WTC11 (cell line): Measurements from ENCODE around the gene INTS12. TPM values are rescaled to one million over a fixed set of nuclear protein-coding genes. Genes with fewer than 3 reads are reported as not detected.

Experiments used
- ATAC-seq: fragments of 200-7000 bp; cut with Tn5 transposase; 2 replicates; pipeline ENCODE4 v1.10.0; 2021; ENCODE audit warnings: mild to moderate bottlenecking, moderate library complexity
- CTCF ChIA-PET: fragments of 300-600 bp; sonication (Branson Sonifier 250); formaldehyde crosslinking; loops from one replicate; lab custom pipeline; 2021; ENCODE audit warnings: antibody characterized with exemption; lab: Charles Lee
- POLR2A ChIA-PET: fragments of 350-600 bp; sonication (Branson Sonifier 250); formaldehyde crosslinking; loops from one replicate; lab custom pipeline; 2021; ENCODE audit warnings: antibody characterized with exemption; lab: Charles Lee
- DNase-seq: peaks from one replicate; pipeline ENCODE4 v3.0.0; 2021; ENCODE audit warnings: low spot score
- H3K27ac Mint-ChIP-seq: 2 replicates; pipeline ENCODE4 v1.8.0; 2021; ENCODE audit warnings: mixed read lengths
- H3K27me3 Mint-ChIP-seq: 2 replicates; pipeline ENCODE4 v1.8.0; 2021; ENCODE audit warnings: low read depth, mild to moderate bottlenecking, moderate library complexity, mixed read lengths
- H3K36me3 Mint-ChIP-seq: 2 replicates; pipeline ENCODE4 v1.8.0; 2021; ENCODE audit warnings: mixed read lengths
- H3K4me1 Mint-ChIP-seq: 2 replicates; pipeline ENCODE4 v1.8.0; 2022; ENCODE audit warnings: mixed read lengths
- H3K4me3 Mint-ChIP-seq: 2 replicates; pipeline ENCODE4 v1.8.0; 2021; ENCODE audit warnings: mild to moderate bottlenecking, moderate library complexity, mixed read lengths
- H3K9me3 Mint-ChIP-seq: 2 replicates; pipeline ENCODE4 v1.8.0; 2021; ENCODE audit warnings: mixed read lengths
- ATF1 ChIP-seq: sonication (generic); formaldehyde crosslinking; IDR thresholded peaks from 2 replicates; pipeline ENCODE4 v1.8.1; 2023; ENCODE audit warnings: mild to moderate bottlenecking, moderate library complexity, missing genetic modification reagents
- CBFB ChIP-seq: sonication (generic); formaldehyde crosslinking; IDR thresholded peaks from 2 replicates; pipeline ENCODE4 v1.8.1; 2022; ENCODE audit warnings: mild to moderate bottlenecking, low read depth, missing genetic modification reagents
- CREM ChIP-seq: sonication (generic); formaldehyde crosslinking; IDR thresholded peaks from 2 replicates; pipeline ENCODE4 v1.8.1; 2022; ENCODE audit warnings: mild to moderate bottlenecking, missing genetic modification reagents, moderate library complexity
- CTCF ChIP-seq: fragments of 200-600 bp; IDR thresholded peaks from 2 replicates; pipeline ENCODE4 v1.8.0; 2022; ENCODE audit warnings: antibody characterized with exemption
- ELF4 ChIP-seq: sonication (generic); formaldehyde crosslinking; IDR thresholded peaks from 2 replicates; pipeline ENCODE4 v1.8.1; 2022; ENCODE audit warnings: low read depth, mild to moderate bottlenecking, moderate library complexity, missing genetic modification reagents
- FOXJ3 ChIP-seq: sonication (generic); formaldehyde crosslinking; IDR thresholded peaks from 2 replicates; pipeline ENCODE4 v1.9.0; 2021; ENCODE audit warnings: missing genetic modification reagents, mild to moderate bottlenecking, borderline replicate concordance
- GTF2I ChIP-seq: fragments of 250-450 bp; sonication (Bioruptor Pico); conservative IDR thresholded peaks from 2 replicates; pipeline ENCODE4 v1.4.0; 2021; ENCODE audit warnings: mild to moderate bottlenecking
- IRF2 ChIP-seq: sonication (generic); formaldehyde crosslinking; IDR thresholded peaks from 2 replicates; pipeline ENCODE4 v1.8.0; 2022; ENCODE audit warnings: low read depth, missing genetic modification reagents, borderline replicate concordance
- JUN ChIP-seq: sonication (generic); formaldehyde crosslinking; IDR thresholded peaks from 2 replicates; pipeline ENCODE4 v1.8.0; 2023; ENCODE audit warnings: mild to moderate bottlenecking, missing genetic modification reagents
- KAT7 ChIP-seq: sonication (generic); formaldehyde crosslinking; IDR thresholded peaks from 2 replicates; pipeline ENCODE4 v1.8.1; 2023; ENCODE audit warnings: missing genetic modification reagents, mild to moderate bottlenecking, borderline replicate concordance
- MLX ChIP-seq: sonication (generic); formaldehyde crosslinking; IDR thresholded peaks from 2 replicates; pipeline ENCODE4 v1.8.1; 2023; ENCODE audit warnings: mild to moderate bottlenecking, missing genetic modification reagents, moderate library complexity
- MXD4 ChIP-seq: fragments of 250-450 bp; sonication (Bioruptor Pico); IDR thresholded peaks from 2 replicates; pipeline ENCODE4 v1.8.0; 2021; ENCODE audit warnings: mild to moderate bottlenecking, moderate library complexity, borderline replicate concordance
- NFATC4 ChIP-seq: fragments of 250-450 bp; sonication (Bioruptor Pico); IDR thresholded peaks from 2 replicates; pipeline ENCODE4 v1.9.0; 2021; ENCODE audit warnings: mild to moderate bottlenecking
- OVOL2 ChIP-seq: fragments of 250-450 bp; sonication (Bioruptor Pico); IDR thresholded peaks from 2 replicates; pipeline ENCODE4 v1.9.0; 2021; ENCODE audit warnings: mild to moderate bottlenecking, borderline replicate concordance
- RORB ChIP-seq: fragments of 250-450 bp; sonication (Bioruptor Pico); IDR thresholded peaks from 2 replicates; pipeline ENCODE4 v1.9.0; 2021; ENCODE audit warnings: mild to moderate bottlenecking
- SMAD4 ChIP-seq: sonication (generic); formaldehyde crosslinking; IDR thresholded peaks from 2 replicates; pipeline ENCODE4 v1.8.0; 2022; ENCODE audit warnings: mild to moderate bottlenecking, missing genetic modification reagents
- TEAD4 ChIP-seq: sonication (generic); formaldehyde crosslinking; IDR thresholded peaks from 2 replicates; pipeline ENCODE4 v1.8.0; 2022; ENCODE audit warnings: mild to moderate bottlenecking, missing genetic modification reagents
- TP53 ChIP-seq: sonication (generic); formaldehyde crosslinking; IDR thresholded peaks from 2 replicates; pipeline ENCODE4 v1.8.1; 2023; ENCODE audit warnings: mild to moderate bottlenecking, missing genetic modification reagents
- ZNF121 ChIP-seq: sonication (generic); formaldehyde crosslinking; IDR thresholded peaks from 2 replicates; pipeline ENCODE4 v1.8.0; 2023; ENCODE audit warnings: missing genetic modification reagents
- ZNF263 ChIP-seq: sonication (generic); formaldehyde crosslinking; IDR thresholded peaks from 2 replicates; pipeline ENCODE4 v1.8.1; 2022; ENCODE audit warnings: low read depth, mild to moderate bottlenecking, moderate library complexity, missing genetic modification reagents
- ZNF317 ChIP-seq: sonication (generic); formaldehyde crosslinking; IDR thresholded peaks from 2 replicates; pipeline ENCODE4 v1.8.1; 2023; ENCODE audit warnings: low read depth, mild to moderate bottlenecking, moderate library complexity, missing genetic modification reagents, borderline replicate concordance
- ZNF416 ChIP-seq: fragments of 250-450 bp; sonication (Bioruptor Pico); IDR thresholded peaks from 2 replicates; pipeline ENCODE4 v1.9.0; 2021; ENCODE audit warnings: mild to moderate bottlenecking, inconsistent platforms
- ZNF423 ChIP-seq: fragments of 250-450 bp; sonication (Bioruptor Pico); IDR thresholded peaks from 2 replicates; pipeline ENCODE4 v2.1.2; 2022; ENCODE audit warnings: mild to moderate bottlenecking, moderate library complexity
- total RNA-seq: library from RNA; stranded (reverse); gene quantifications from 3 replicates; pipeline ENCODE4 v1.2.3, GENCODE V29; 2021

Gene INTS12
- total RNA-seq, 1 experiment from 2014 or later: 10.0 TPM

- TF ChIP-seq MXD4 (CRISPR knock-in tag): no peak
Measured at GRCh38 chr4:105755375-105755774, 46.9 kb upstream of the INTS12 start (continued).

- no peaks in the 10 kb centered on the region for H3K27me3 Mint-ChIP-seq
- no peak for TF ChIP-seq ZNF317 (CRISPR knock-in tag)
- no peak for TF ChIP-seq TP53
- TF ChIP-seq MLX (CRISPR knock-in tag): no peak
- TF ChIP-seq, all 79 proteins: peak for 0
- Mint-ChIP-seq H3K9me3 (no peaks in the 10 kb centered on the region), H3K36me3 (no peaks in the 10 kb centered on the region), H3K4me1 (no peaks in the 10 kb centered on the region), H3K27ac (no peak overlapping the region), H3K4me3 (no peak overlapping the region)
- DNase-seq (no peak), ATAC-seq (no peak)
- CTCF ChIA-PET: no interaction called here
- POLR2A ChIA-PET: no interaction called here
Measured at GRCh38 chr4:105753361-105753760, 44.9 kb upstream of the INTS12 start.

GRCh38 chr4:105751718-105752299, 43.3 kb upstream of the INTS12 start:
- no peak overlapping the region for H3K27ac Mint-ChIP-seq
- DNase-seq: no peak
- H3K4me3 Mint-ChIP-seq: no peak overlapping the region
- H3K27me3 Mint-ChIP-seq: no peaks in the 10 kb centered on the region
- H3K9me3 Mint-ChIP-seq: no peaks in the 10 kb centered on the region
- H3K36me3 Mint-ChIP-seq: no peaks in the 10 kb centered on the region
- H3K4me1 Mint-ChIP-seq: no peaks in the 10 kb centered on the region
- ChIA-PET POLR2A (interaction anchor here (0.6 kb wide), 1 partner anchor 88 kb away, joined by 3 read pairs; no protein-coding TSS in a partner anchor), CTCF (interaction anchor here (0.5 kb wide), 1 partner anchor 372 kb away, joined by 4 read pairs; no protein-coding TSS in a partner anchor)
- TF ChIP-seq TP53: no peak
- TF ChIP-seq CREM (CRISPR knock-in tag): no peak
- TF ChIP-seq ZNF423: no peak
- no peak for TF ChIP-seq CBFB (CRISPR knock-in tag)
- TF ChIP-seq ELF4 (CRISPR knock-in tag): no peak
- no peak for TF ChIP-seq IRF2 (CRISPR knock-in tag)
- TF ChIP-seq MXD4 (CRISPR knock-in tag): no peak
- no peak for TF ChIP-seq ZNF121 (CRISPR knock-in tag)
- TF ChIP-seq ATF1 (CRISPR knock-in tag): no peak
- TF ChIP-seq OVOL2 (CRISPR knock-in tag): no peak
- no peak for TF ChIP-seq ZNF263
- no peak for TF ChIP-seq CTCF
- TF ChIP-seq SMAD4 (CRISPR knock-in tag): no peak
- no peak for TF ChIP-seq TEAD4 (CRISPR knock-in tag)
- TF ChIP-seq, all 79 proteins: peak for 0
- ATAC-seq: no peak

GRCh38 chr4:105748222-105748621, 39.7 kb upstream of the INTS12 start:
- Mint-ChIP-seq H3K36me3 (no peaks in the 10 kb centered on the region), H3K4me1 (no peaks in the 10 kb centered on the region), H3K9me3 (no peaks in the 10 kb centered on the region), H3K4me3 (no peak overlapping the region), H3K27ac (no peak overlapping the region), H3K27me3 (no peaks in the 10 kb centered on the region)
- TF ChIP-seq RORB (CRISPR knock-in tag) (no peak), KAT7 (CRISPR knock-in tag) (no peak), NFATC4 (CRISPR knock-in tag) (no peak), MLX (CRISPR knock-in tag) (no peak), FOXJ3 (no peak), JUN (CRISPR knock-in tag) (no peak), ZNF416 (CRISPR knock-in tag) (no peak), SMAD4 (CRISPR knock-in tag) (no peak), CTCF (no peak), GTF2I (CRISPR knock-in tag) (no peak)
- ChIA-PET POLR2A (no interaction called here), CTCF (no interaction called here)
- ATAC-seq (no peak), DNase-seq (no peak)
